Middle frontal gyrus (tissue), 1 donor: Measurements from ENCODE around the gene GLIPR1.
"Not testable (repeated sequence)": the region's sequence is repeated elsewhere in the genome, so short reads cannot be mapped to it uniquely, and the experiment has no call there.

Source experiments
- DNase-seq: peaks from one replicate; pipeline ENCODE4 v3.0.0-alpha.2; 2015; ENCODE audit warnings: low spot score; ENCODE audit errors: extremely low spot score

GLIPR1 gene

GRCh38 chr12:75511116-75512048, 30.8 kb downstream of the GLIPR1 start, which contains the start of gene KRR1:
KRR1 (minus strand) TSS chr12:75511609; CDS start chr12:75511597, 12 bp downstream.
- peak; percentile 97 for DNase-seq

- not testable (repeated sequence) for DNase-seq
Observed at GRCh38 chr12:75521224-75521623, 40.7 kb downstream of the GLIPR1 start.

GRCh38 chr12:75522124-75522523, 41.6 kb downstream of the GLIPR1 start:
- not testable (repeated sequence) for DNase-seq

- DNase-seq: no peak
Observed at GRCh38 chr12:75525263-75525662, 44.7 kb downstream of the GLIPR1 start.

GRCh38 chr12:75526655-75527511, 46.3 kb downstream of the GLIPR1 start:
- no peak for DNase-seq

- DNase-seq: no peak
Observed at GRCh38 chr12:75528272-75528671, 47.7 kb downstream of the GLIPR1 start.

- no peak for DNase-seq
Observed at GRCh38 chr12:75528692-75529091, 48.1 kb downstream of the GLIPR1 start.

GRCh38 chr12:75529316-75529715, 48.8 kb downstream of the GLIPR1 start:
- DNase-seq: no peak

- DNase-seq: no peak
Observed at GRCh38 chr12:75529826-75530225, 49.3 kb downstream of the GLIPR1 start.

GRCh38 chr12:75533239-75533638, 52.7 kb downstream of the GLIPR1 start:
- no peak for DNase-seq

GRCh38 chr12:75539889-75540288, 59.3 kb downstream of the GLIPR1 start:
- DNase-seq: no peak

GRCh38 chr12:75542942-75543341, 62.4 kb downstream of the GLIPR1 start:
- DNase-seq: no peak

- DNase-seq: no peak
Observed at GRCh38 chr12:75543529-75543928, 63.0 kb downstream of the GLIPR1 start.

GRCh38 chr12:75545636-75546035, 65.1 kb downstream of the GLIPR1 start:
- DNase-seq: no peak

GRCh38 chr12:75548879-75549278, 68.3 kb downstream of the GLIPR1 start:
- no peak for DNase-seq

GRCh38 chr12:75549989-75550388, 69.4 kb downstream of the GLIPR1 start:
- no peak for DNase-seq

GRCh38 chr12:75550401-75551240, 70.1 kb downstream of the GLIPR1 start:
- no peak for DNase-seq

- no peak for DNase-seq
Observed at GRCh38 chr12:75551477-75551876, 70.9 kb downstream of the GLIPR1 start.

- no peak for DNase-seq
Observed at GRCh38 chr12:75553398-75553797, 72.8 kb downstream of the GLIPR1 start.
